Loucy (cell line): ENCODE results near the gene RNF166.

Experiments
- EZH2phosphoT487 ChIP-seq: fragments of 200-600 bp; IDR thresholded peaks from 2 replicates; pipeline ENCODE4 v1.6.1; 2018; ENCODE audit warnings: antibody characterized with exemption, mild to moderate bottlenecking, moderate library complexity, borderline replicate concordance
- TF ChIP-seq, protein P1 (sequence below): fragments of 200-600 bp; sonication (generic); conservative IDR thresholded peaks from 2 replicates; pipeline ENCODE4 v1.5.1; 2014; ENCODE audit warnings: mild to moderate bottlenecking, antibody characterized with exemption, low read length

DNA sequence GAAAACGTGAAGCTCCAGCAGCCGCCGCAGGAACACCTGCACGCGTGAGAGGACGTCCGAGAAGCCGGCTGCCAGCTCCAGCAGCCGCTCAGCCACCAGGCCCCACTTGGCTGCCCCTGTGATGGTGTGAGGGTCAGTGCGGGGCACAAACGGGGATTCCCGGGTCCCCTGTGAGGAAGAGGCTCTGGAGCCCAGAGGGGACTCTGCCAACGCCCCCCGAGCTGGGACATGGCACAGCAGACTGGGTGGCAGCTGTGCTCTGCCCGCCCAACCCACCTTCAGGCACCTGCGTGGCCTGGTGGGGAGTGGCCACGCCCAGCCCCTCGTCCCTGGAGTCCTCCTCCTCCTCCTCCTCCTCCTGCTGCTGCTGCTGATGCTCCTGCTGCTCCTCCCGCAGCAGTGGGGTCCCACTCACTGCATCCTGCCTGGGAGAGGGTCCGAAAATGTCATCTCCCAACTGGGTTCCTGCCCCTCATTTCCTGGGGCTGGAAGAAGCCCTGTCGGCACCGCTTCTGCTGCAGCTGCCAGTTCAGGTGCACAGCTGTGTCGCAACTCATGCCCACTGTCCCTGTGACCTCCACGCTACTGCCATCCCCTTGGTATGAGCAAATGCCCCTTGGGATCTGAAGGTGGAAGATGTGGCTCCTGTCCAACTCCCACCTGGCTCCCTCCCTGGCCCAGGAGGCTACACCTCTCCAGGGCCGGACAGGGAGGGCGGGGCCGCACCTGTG, 27.6 kb upstream of the RNF166 start:
- TF ChIP-seq, protein P1, sequence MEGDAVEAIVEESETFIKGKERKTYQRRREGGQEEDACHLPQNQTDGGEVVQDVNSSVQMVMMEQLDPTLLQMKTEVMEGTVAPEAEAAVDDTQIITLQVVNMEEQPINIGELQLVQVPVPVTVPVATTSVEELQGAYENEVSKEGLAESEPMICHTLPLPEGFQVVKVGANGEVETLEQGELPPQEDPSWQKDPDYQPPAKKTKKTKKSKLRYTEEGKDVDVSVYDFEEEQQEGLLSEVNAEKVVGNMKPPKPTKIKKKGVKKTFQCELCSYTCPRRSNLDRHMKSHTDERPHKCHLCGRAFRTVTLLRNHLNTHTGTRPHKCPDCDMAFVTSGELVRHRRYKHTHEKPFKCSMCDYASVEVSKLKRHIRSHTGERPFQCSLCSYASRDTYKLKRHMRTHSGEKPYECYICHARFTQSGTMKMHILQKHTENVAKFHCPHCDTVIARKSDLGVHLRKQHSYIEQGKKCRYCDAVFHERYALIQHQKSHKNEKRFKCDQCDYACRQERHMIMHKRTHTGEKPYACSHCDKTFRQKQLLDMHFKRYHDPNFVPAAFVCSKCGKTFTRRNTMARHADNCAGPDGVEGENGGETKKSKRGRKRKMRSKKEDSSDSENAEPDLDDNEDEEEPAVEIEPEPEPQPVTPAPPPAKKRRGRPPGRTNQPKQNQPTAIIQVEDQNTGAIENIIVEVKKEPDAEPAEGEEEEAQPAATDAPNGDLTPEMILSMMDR: no peak
- TF ChIP-seq EZH2phosphoT487: no peak
